ENCODE results near the gene CAPN1.

Gene CAPN1

GRCh38 chr11:65205602-65205967 is 23.9 kb downstream of the CAPN1 start:
- in situ Hi-C loops (cut with HindIII; ENCODE audit: low sequenced_read_pairs) = no loop called here
- no peak for DNase-seq (ENCODE audit: low read depth)
- no peak overlapping the region for H3K4me3 ChIP-seq (ENCODE audit: low read depth, low read length)
- TF ChIP-seq CTCF (IDR thresholded peaks at IDR 0.05; ENCODE audit: low read depth, low read length, missing control alignments) = no peak

- no peak overlapping the region for H3K4me3 ChIP-seq (ENCODE audit: low read depth, low read length)
- no peak for TF ChIP-seq CTCF (IDR thresholded peaks at IDR 0.05; ENCODE audit: low read depth, low read length, missing control alignments)
- no peak for DNase-seq (ENCODE audit: low read depth)
- in situ Hi-C loops (cut with HindIII; ENCODE audit: low sequenced_read_pairs) = no loop called here
Observed at GRCh38 chr11:65206441-65206841, 24.7 kb downstream of the CAPN1 start.

- in situ Hi-C loops (cut with HindIII; ENCODE audit: low sequenced_read_pairs) = no loop called here
- no peak for DNase-seq (ENCODE audit: low read depth)
- no peak for TF ChIP-seq CTCF (IDR thresholded peaks at IDR 0.05; ENCODE audit: low read depth, low read length, missing control alignments)
- H3K4me3 ChIP-seq (ENCODE audit: low read depth, low read length) = no peak overlapping the region
Observed at GRCh38 chr11:65206901-65207300, 25.2 kb downstream of the CAPN1 start.

GRCh38 chr11:65207918-65208784 is 26.4 kb downstream of the CAPN1 start:
- in situ Hi-C loops (cut with HindIII; ENCODE audit: low sequenced_read_pairs) = no loop called here
- no peak overlapping the region for H3K4me3 ChIP-seq (ENCODE audit: low read depth, low read length)
- no peak for DNase-seq (ENCODE audit: low read depth)
- TF ChIP-seq CTCF (IDR thresholded peaks at IDR 0.05; ENCODE audit: low read depth, low read length, missing control alignments) = no peak

- no peak overlapping the region for H3K4me3 ChIP-seq (ENCODE audit: low read depth, low read length)
- in situ Hi-C loops (cut with HindIII; ENCODE audit: low sequenced_read_pairs) = no loop called here
- no peak for TF ChIP-seq CTCF (IDR thresholded peaks at IDR 0.05; ENCODE audit: low read depth, low read length, missing control alignments)
- DNase-seq (ENCODE audit: low read depth) = no peak
Observed at GRCh38 chr11:65208785-65209710, 27.3 kb downstream of the CAPN1 start.

- no peak for DNase-seq (ENCODE audit: low read depth)
- no peak overlapping the region for H3K4me3 ChIP-seq (ENCODE audit: low read depth, low read length)
- TF ChIP-seq CTCF (IDR thresholded peaks at IDR 0.05; ENCODE audit: low read depth, low read length, missing control alignments) = no peak
- in situ Hi-C loops (cut with HindIII; ENCODE audit: low sequenced_read_pairs) = loop anchor here (5.0 kb wide), 2 partner anchors 42 to 67 kb away; no protein-coding TSS in a partner anchor
Observed at GRCh38 chr11:65209711-65210360, 28.1 kb downstream of the CAPN1 start.
